Measurements from ENCODE around the gene MCM3AP. TPM values are rescaled to one million over a fixed set of nuclear protein-coding genes. Genes with fewer than 3 reads are reported as not detected.

Gene MCM3AP
- total and polyA plus RNA-seq, 9 of the 15 experiments (the other 6 are each of a cell fraction or from before 2014, with no cell fraction given): 6.5 to 179 (median 69.6) TPM

- TF ChIP-seq MGA (IDR thresholded peaks at IDR 0.05): no peak
- no peak for TF ChIP-seq ZNF311 (CRISPR knock-in tag; IDR thresholded peaks at IDR 0.05)
- TF ChIP-seq POLR2AphosphoS2 (IDR thresholded peaks at IDR 0.05; ENCODE audit: low read length): peak; percentile 80; the same call in 1 of the 2 replicates
These were observed 45.5 kb downstream of the MCM3AP start (continued) for GRCh38 chr21:46239817-46240325.

Measured in K562 (cell line).